HepG2 (cell line): Measurements from ENCODE around the gene GJC1. TPM values are rescaled to one million over a fixed set of nuclear protein-coding genes. Genes with fewer than 3 reads are reported as not detected.

Experiments
- CHD2 ChIP-seq: IDR thresholded peaks from 2 replicates; pipeline ENCODE4 v1.6.1; 2011; ENCODE audit warnings: low read depth, low read length, improper control_type of control experiment
- KLF13 ChIP-seq: sonication (generic); formaldehyde crosslinking; IDR thresholded peaks from 2 replicates; pipeline ENCODE4 v1.4.0; 2020; ENCODE audit warnings: mild to moderate bottlenecking, missing genetic modification reagents
- NFE2L2 ChIP-seq: fragments of 150-350 bp; IDR thresholded peaks from 2 replicates; pipeline ENCODE4 v1.6.1; 2014; ENCODE audit warnings: low read length
- RERE ChIP-seq: IDR thresholded peaks from 2 replicates; pipeline ENCODE4 v1.6.1; 2016; ENCODE audit warnings: low read depth, missing genetic modification reagents, missing compliant biosample characterization
- RFX5 ChIP-seq: IDR thresholded peaks from 2 replicates; pipeline ENCODE4 v1.6.1; 2011; ENCODE audit warnings: low read depth, low read length, improper control_type of control experiment
- SNAPC4 ChIP-seq: sonication (generic); formaldehyde crosslinking; IDR thresholded peaks from 2 replicates; pipeline ENCODE4 v1.4.0; 2020; ENCODE audit warnings: mild to moderate bottlenecking, missing genetic modification reagents
- TBX3 ChIP-seq: fragments of 450-650 bp; IDR thresholded peaks from 2 replicates; pipeline ENCODE4 v1.6.1; 2017; ENCODE audit warnings: antibody characterized with exemption, mild to moderate bottlenecking, inconsistent platforms, borderline replicate concordance
- TRIM24 ChIP-seq: sonication (generic); formaldehyde crosslinking; IDR thresholded peaks from 2 replicates; pipeline ENCODE4 v1.8.0; 2022; ENCODE audit warnings: mild to moderate bottlenecking, missing genetic modification reagents
- ZFP41 ChIP-seq: sonication (generic); formaldehyde crosslinking; IDR thresholded peaks from 2 replicates; pipeline ENCODE4 v1.4.0; 2020; ENCODE audit warnings: mild to moderate bottlenecking, missing genetic modification reagents, borderline replicate concordance
- ZFP91 ChIP-seq: sonication (generic); formaldehyde crosslinking; IDR thresholded peaks from 2 replicates; pipeline ENCODE4 v1.9.0; 2022; ENCODE audit warnings: missing genetic modification reagents, mild to moderate bottlenecking, borderline replicate concordance
- ZNF550 ChIP-seq: sonication (generic); formaldehyde crosslinking; IDR thresholded peaks from 2 replicates; pipeline ENCODE4 v1.4.0; 2020; ENCODE audit warnings: mild to moderate bottlenecking, missing genetic modification reagents, borderline replicate concordance
- ZNF615 ChIP-seq: sonication (generic); formaldehyde crosslinking; IDR thresholded peaks from 2 replicates; pipeline ENCODE4 v1.5.0; 2020; ENCODE audit warnings: mild to moderate bottlenecking, missing genetic modification reagents, borderline replicate concordance
- polyA plus RNA-seq, 8 experiments: library from polyadenylated mRNA; depleted of rRNA in 3 of 8; stranded (reverse) in 7 of 8; unstranded in 1 of 8; fragments of >200 nt; fragmentation: Illumina TruSeq in 4 of 8; extraction: Trizol in 4 of 8; gene quantifications; 2 replicates each; pipeline versions ENCODE4 v1.2.1 to v1.2.3, GENCODE V29; 2011 to 2016; ENCODE audit warnings: low read depth in 4 of 8, missing spikeins in 1 of 8, mixed read lengths in 1 of 8; ENCODE audit not compliant: insufficient read depth in 1 of 8
- total RNA-seq, 5 experiments: library from RNA; depleted of rRNA; stranded (reverse); fragments of >200 nt; fragmentation: Illumina TruSeq; extraction: Trizol; gene quantifications; 2 replicates each; pipeline ENCODE4 v1.2.3, GENCODE V29; 2016; ENCODE audit warnings: low read depth in 1 of 5
- TF ChIP-seq, protein P1 (sequence below): IDR thresholded peaks from 2 replicates; pipeline ENCODE4 v1.6.1; 2018; ENCODE audit warnings: missing genetic modification reagents
- TF ChIP-seq, protein P2 (sequence below): sonication (generic); formaldehyde crosslinking; IDR thresholded peaks from 2 replicates; pipeline ENCODE4 v1.5.0; 2020; ENCODE audit warnings: missing genetic modification reagents

Gene GJC1
- total and polyA plus RNA-seq, 2 of the 13 experiments (the other 11 are each of a cell fraction or from before 2014, with no cell fraction given) = 1.7 TPM

GRCh38 chr17:44775136-44775837, 54.8 kb downstream of the GJC1 start (continued):
- no peak for TF ChIP-seq ZNF550 (CRISPR knock-in tag)
- TF ChIP-seq KLF13 (CRISPR knock-in tag) = no peak
- TF ChIP-seq ZNF615 (CRISPR knock-in tag) = no peak
- TF ChIP-seq TBX3 = no peak
- TF ChIP-seq, protein P1, sequence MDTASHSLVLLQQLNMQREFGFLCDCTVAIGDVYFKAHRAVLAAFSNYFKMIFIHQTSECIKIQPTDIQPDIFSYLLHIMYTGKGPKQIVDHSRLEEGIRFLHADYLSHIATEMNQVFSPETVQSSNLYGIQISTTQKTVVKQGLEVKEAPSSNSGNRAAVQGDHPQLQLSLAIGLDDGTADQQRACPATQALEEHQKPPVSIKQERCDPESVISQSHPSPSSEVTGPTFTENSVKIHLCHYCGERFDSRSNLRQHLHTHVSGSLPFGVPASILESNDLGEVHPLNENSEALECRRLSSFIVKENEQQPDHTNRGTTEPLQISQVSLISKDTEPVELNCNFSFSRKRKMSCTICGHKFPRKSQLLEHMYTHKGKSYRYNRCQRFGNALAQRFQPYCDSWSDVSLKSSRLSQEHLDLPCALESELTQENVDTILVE (CRISPR knock-in tag) = peak; percentile 29; the same call in 1 of the 2 replicates
- TF ChIP-seq NFE2L2 = no peak
- TF ChIP-seq ZFP91 = peak; percentile 92
- no peak for TF ChIP-seq RERE
- TF ChIP-seq ZFP41 (CRISPR knock-in tag) = no peak
- TF ChIP-seq RFX5 = 0 out of 2 replicates have a peak, but pooled peaks have one; percentile 4
- TF ChIP-seq SNAPC4 (CRISPR knock-in tag) = no peak; the same call in 1 of the 2 replicates
- TF ChIP-seq, protein P2, sequence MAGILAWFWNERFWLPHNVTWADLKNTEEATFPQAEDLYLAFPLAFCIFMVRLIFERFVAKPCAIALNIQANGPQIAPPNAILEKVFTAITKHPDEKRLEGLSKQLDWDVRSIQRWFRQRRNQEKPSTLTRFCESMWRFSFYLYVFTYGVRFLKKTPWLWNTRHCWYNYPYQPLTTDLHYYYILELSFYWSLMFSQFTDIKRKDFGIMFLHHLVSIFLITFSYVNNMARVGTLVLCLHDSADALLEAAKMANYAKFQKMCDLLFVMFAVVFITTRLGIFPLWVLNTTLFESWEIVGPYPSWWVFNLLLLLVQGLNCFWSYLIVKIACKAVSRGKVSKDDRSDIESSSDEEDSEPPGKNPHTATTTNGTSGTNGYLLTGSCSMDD (CRISPR knock-in tag) = no peak
- TF ChIP-seq CHD2 = no peak
- TF ChIP-seq TRIM24 = no peak
